GM19099 (cell line): ENCODE results near the gene NKD1.

ENCODE experiments used
- POLR2A ChIP-seq: IDR thresholded peaks from 3 replicates; pipeline ENCODE4 v1.6.1; 2011; ENCODE audit warnings: low read depth; ENCODE audit not compliant: insufficient read length; ENCODE audit errors: extremely low read depth

NKD1 gene

GRCh38 chr16:50603206-50604064 lies 55.2 kb downstream of the NKD1 start:
- no peak for TF ChIP-seq POLR2A

- TF ChIP-seq POLR2A: no peak
Measured at GRCh38 chr16:50604065-50604418, 55.8 kb downstream of the NKD1 start.

GRCh38 chr16:50604610-50605009 lies 56.4 kb downstream of the NKD1 start:
- no peak for TF ChIP-seq POLR2A

- no peak for TF ChIP-seq POLR2A
Measured at GRCh38 chr16:50605733-50606430, 57.7 kb downstream of the NKD1 start.

GRCh38 chr16:50606431-50607050 lies 58.3 kb downstream of the NKD1 start:
- TF ChIP-seq POLR2A: no peak

- TF ChIP-seq POLR2A: no peak
Measured at GRCh38 chr16:50607051-50607431, 58.8 kb downstream of the NKD1 start.

- no peak for TF ChIP-seq POLR2A
Measured at GRCh38 chr16:50607447-50607846, 59.3 kb downstream of the NKD1 start.

GRCh38 chr16:50607970-50608557 lies 59.9 kb downstream of the NKD1 start:
- TF ChIP-seq POLR2A: no peak

- no peak for TF ChIP-seq POLR2A
Measured at GRCh38 chr16:50609049-50609448, 60.9 kb downstream of the NKD1 start.

GRCh38 chr16:50609471-50609870 lies 61.3 kb downstream of the NKD1 start:
- no peak for TF ChIP-seq POLR2A

GRCh38 chr16:50610331-50611262 lies 62.4 kb downstream of the NKD1 start:
- no peak for TF ChIP-seq POLR2A

- TF ChIP-seq POLR2A: no peak
Measured at GRCh38 chr16:50611332-50611934, 63.2 kb downstream of the NKD1 start.

- TF ChIP-seq POLR2A: no peak
Measured at GRCh38 chr16:50611995-50612848, 64.0 kb downstream of the NKD1 start.
